ENCODE data around the gene CEP295NL. TPM values are rescaled to one million over a fixed set of nuclear protein-coding genes. Genes with fewer than 3 reads are reported as not detected.

CEP295NL gene
- total RNA-seq, 4 donors from 2014 or later = 1.1 to 45.4 (median 9.1) TPM

- no peaks in the 10 kb centered on the region for H3K9me3 ChIP-seq
- H3K27ac ChIP-seq = no peak overlapping the region
- no peak for TF ChIP-seq POLR2A (IDR thresholded peaks at IDR 0.05)
- TF ChIP-seq CTCF (IDR thresholded peaks at IDR 0.05) = no peak
- H3K4me3 ChIP-seq = no peak overlapping the region
- H3K4me1 ChIP-seq = peaks cover 0 to 7% (median 0%) of the 10 kb centered on the region in 4 donors
- H3K27me3 ChIP-seq = no peaks in the 10 kb centered on the region
- no peak for DNase-seq
- peaks cover 0 to 14% (median 0%) of the 10 kb centered on the region in 3 donors for H3K36me3 ChIP-seq
Observed at GRCh38 chr17:78857266-78857665, 45.7 kb downstream of the CEP295NL start.

- peaks cover 0 to 7% (median 0%) of the 10 kb centered on the region in 4 donors for H3K4me1 ChIP-seq
- H3K4me3 ChIP-seq = no peak overlapping the region
- H3K9me3 ChIP-seq = no peaks in the 10 kb centered on the region
- H3K27me3 ChIP-seq = no peaks in the 10 kb centered on the region
- TF ChIP-seq CTCF (IDR thresholded peaks at IDR 0.05) (no peak), POLR2A (IDR thresholded peaks at IDR 0.05) (no peak)
- DNase-seq = no peak
- H3K27ac ChIP-seq = no peak overlapping the region
- H3K36me3 ChIP-seq = peaks cover 0 to 14% (median 0%) of the 10 kb centered on the region in 3 donors
Observed at GRCh38 chr17:78855561-78856165, 47.3 kb downstream of the CEP295NL start.

- TF ChIP-seq POLR2A (IDR thresholded peaks at IDR 0.05) = no peak
- TF ChIP-seq CTCF (IDR thresholded peaks at IDR 0.05) = no peak
- no peak for DNase-seq
- no peak overlapping the region for H3K4me3 ChIP-seq
- H3K36me3 ChIP-seq = peaks cover 0 to 14% (median 0%) of the 10 kb centered on the region in 3 donors
- no peaks in the 10 kb centered on the region for H3K9me3 ChIP-seq
- H3K27ac ChIP-seq = no peak overlapping the region
- no peaks in the 10 kb centered on the region for H3K27me3 ChIP-seq
- H3K4me1 ChIP-seq = peaks cover 0 to 7% (median 0%) of the 10 kb centered on the region in 4 donors
Observed at GRCh38 chr17:78854508-78854907, 48.5 kb downstream of the CEP295NL start.

GRCh38 chr17:78853926-78854394 is 49.0 kb downstream of the CEP295NL start:
- peaks cover 0 to 14% (median 0%) of the 10 kb centered on the region in 3 donors for H3K36me3 ChIP-seq
- TF ChIP-seq POLR2A (IDR thresholded peaks at IDR 0.05) = no peak
- no peak for TF ChIP-seq CTCF (IDR thresholded peaks at IDR 0.05)
- H3K4me1 ChIP-seq = peaks cover 0 to 7% (median 0%) of the 10 kb centered on the region in 4 donors
- no peaks in the 10 kb centered on the region for H3K9me3 ChIP-seq
- DNase-seq = peak in 2 of 3 donors; percentile 58 to 62
- no peak overlapping the region for H3K4me3 ChIP-seq
- no peak overlapping the region for H3K27ac ChIP-seq
- H3K27me3 ChIP-seq = no peaks in the 10 kb centered on the region

- H3K27me3 ChIP-seq = no peaks in the 10 kb centered on the region
- no peak for TF ChIP-seq POLR2A (IDR thresholded peaks at IDR 0.05)
- TF ChIP-seq CTCF (IDR thresholded peaks at IDR 0.05) = no peak
- peak overlapping the region in 1 of 4 donors; percentile 31 for H3K27ac ChIP-seq
- no peaks in the 10 kb centered on the region for H3K9me3 ChIP-seq
- peaks cover 0 to 7% (median 0%) of the 10 kb centered on the region in 4 donors for H3K4me1 ChIP-seq
- no peak overlapping the region for H3K4me3 ChIP-seq
- no peak for DNase-seq
- peaks cover 0 to 14% (median 0%) of the 10 kb centered on the region in 3 donors for H3K36me3 ChIP-seq
Observed at GRCh38 chr17:78852709-78853121, 50.3 kb downstream of the CEP295NL start.

Measured in Peyer's patch (tissue), 4 donors.